Neuron (in vitro differentiated cells): ENCODE results near the gene COX14.

ENCODE experiments used
- H2AFZ ChIP-seq: one replicate; pipeline ENCODE4 v1.6.1; 2013; ENCODE audit warnings: low read depth, mild to moderate bottlenecking, inconsistent platforms, low read length, moderate library complexity
- H3K27me3 ChIP-seq: one replicate; pipeline ENCODE4 v1.6.1; 2013; ENCODE audit warnings: low read length; ENCODE audit not compliant: insufficient read depth
- H3K36me3 ChIP-seq: one replicate; pipeline ENCODE4 v1.6.1; 2013; ENCODE audit warnings: low read length; ENCODE audit not compliant: insufficient read depth
- H3K4me1 ChIP-seq: one replicate; pipeline ENCODE4 v1.6.1; 2013; ENCODE audit warnings: low read length; ENCODE audit not compliant: insufficient read depth
- H3K4me3 ChIP-seq: 2 replicates; pipeline ENCODE4 v1.5.1; 2013; ENCODE audit warnings: mild to moderate bottlenecking, low read length, moderate library complexity
- H3K9me3 ChIP-seq: one replicate; pipeline ENCODE4 v1.6.1; 2013; ENCODE audit warnings: low read length

Gene COX14

GRCh38 chr12:50111693-50112455, at the start of gene COX14:
Gene COX14 (plus strand): TSS chr12:50112236. CDS start chr12:50120044, 7,808 bp downstream.
- peaks cover 4% of the 10 kb centered on the region for H3K36me3 ChIP-seq
- H3K4me3 ChIP-seq, result peak within 1 kb of the TSS; percentile 79
- peak within 1 kb of the TSS; percentile 58 for H2AFZ ChIP-seq
- H3K9me3 ChIP-seq, result no peaks in the 10 kb centered on the region
- H3K4me1 ChIP-seq, result peaks cover 23% of the 10 kb centered on the region
- no peaks in the 10 kb centered on the region for H3K27me3 ChIP-seq

DNA sequence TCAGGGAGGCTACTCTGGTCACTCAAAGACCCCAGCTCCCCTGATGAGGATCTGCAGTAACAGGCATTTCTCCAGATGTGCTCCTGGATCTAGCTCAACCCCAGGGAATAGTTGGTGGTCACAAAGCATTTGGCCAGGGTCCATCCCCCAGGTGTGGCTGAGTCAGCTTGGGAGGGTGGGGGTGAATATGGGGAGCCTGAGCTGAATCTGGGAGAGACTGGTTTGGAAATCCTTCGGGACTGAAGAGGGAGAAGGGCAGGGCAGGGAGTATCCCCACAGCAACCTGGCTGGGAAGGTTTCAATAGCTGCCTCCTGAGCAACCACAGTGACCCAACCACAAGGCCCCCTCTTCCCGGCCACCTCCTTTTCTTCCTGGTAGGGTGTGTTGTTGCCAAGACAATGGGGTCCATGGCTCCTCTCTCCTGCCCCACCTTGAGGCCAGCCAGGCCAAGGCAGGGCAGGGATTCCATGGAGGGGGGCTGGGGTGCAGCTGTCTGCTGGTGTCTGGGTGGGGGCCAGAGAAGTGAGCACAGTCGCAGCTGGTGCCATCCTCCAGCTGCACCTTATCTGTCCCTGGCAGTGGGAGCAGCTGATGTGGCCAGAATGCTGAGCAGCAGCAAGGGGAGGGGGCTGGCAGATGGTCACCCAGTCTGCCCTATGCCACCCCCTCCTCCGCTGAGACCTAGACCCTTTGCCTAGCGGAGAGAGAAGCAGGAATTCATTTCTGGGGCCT, 49.1 kb upstream of the COX14 start:
- H3K4me3 ChIP-seq, result no peak overlapping the region
- H3K27me3 ChIP-seq, result no peaks in the 10 kb centered on the region
- peaks cover 6% of the 10 kb centered on the region for H3K36me3 ChIP-seq

GRCh38 chr12:50065726-50066310, 46.2 kb upstream of the COX14 start:
- Histone ChIP-seq H3K4me3 (no peak overlapping the region), H3K36me3 (no peaks in the 10 kb centered on the region), H3K9me3 (no peaks in the 10 kb centered on the region), H2AFZ (no peak overlapping the region), H3K27me3 (no peaks in the 10 kb centered on the region), H3K4me1 (peaks cover 8% of the 10 kb centered on the region)

More for the DNA sequence above, 49.1 kb upstream of the COX14 start:
- no peaks in the 10 kb centered on the region for H3K9me3 ChIP-seq
- H3K4me1 ChIP-seq, result peaks cover 11% of the 10 kb centered on the region
- no peak overlapping the region for H2AFZ ChIP-seq

DNA sequence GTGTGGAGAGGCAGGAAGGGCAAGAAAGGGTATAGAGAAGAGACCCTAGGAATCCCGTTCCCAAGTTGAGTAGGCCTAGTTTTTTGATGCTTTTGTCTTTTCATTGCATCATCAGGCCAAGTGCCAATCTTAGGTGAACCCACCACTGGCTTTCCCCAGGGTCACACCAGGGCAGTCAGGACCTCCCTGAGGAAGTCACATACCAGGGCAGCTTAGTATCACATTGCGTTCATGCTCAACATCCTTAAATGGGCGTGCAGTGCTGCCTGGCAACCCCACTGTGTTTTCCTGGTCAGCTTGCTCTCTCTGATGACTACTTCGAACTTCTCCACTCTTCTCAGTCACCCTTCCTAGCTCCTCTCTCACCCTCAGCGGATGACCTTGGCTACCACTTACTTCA, 45.6 kb upstream of the COX14 start:
- Histone ChIP-seq H3K4me3 (no peak overlapping the region), H3K36me3 (no peaks in the 10 kb centered on the region), H2AFZ (no peak overlapping the region), H3K27me3 (no peaks in the 10 kb centered on the region), H3K9me3 (no peaks in the 10 kb centered on the region), H3K4me1 (peaks cover 8% of the 10 kb centered on the region)

- no peaks in the 10 kb centered on the region for H3K9me3 ChIP-seq
- no peaks in the 10 kb centered on the region for H3K36me3 ChIP-seq
- no peak overlapping the region for H3K4me3 ChIP-seq
- H3K27me3 ChIP-seq, result no peaks in the 10 kb centered on the region
- H3K4me1 ChIP-seq, result peaks cover 17% of the 10 kb centered on the region
- H2AFZ ChIP-seq, result no peak overlapping the region
Measured at GRCh38 chr12:50069069-50069468, 43.0 kb upstream of the COX14 start.

GRCh38 chr12:50069539-50069938, 42.5 kb upstream of the COX14 start:
- no peak overlapping the region for H2AFZ ChIP-seq
- no peaks in the 10 kb centered on the region for H3K27me3 ChIP-seq
- H3K36me3 ChIP-seq, result no peaks in the 10 kb centered on the region
- no peaks in the 10 kb centered on the region for H3K9me3 ChIP-seq
- no peak overlapping the region for H3K4me3 ChIP-seq
- H3K4me1 ChIP-seq, result peaks cover 17% of the 10 kb centered on the region

DNA sequence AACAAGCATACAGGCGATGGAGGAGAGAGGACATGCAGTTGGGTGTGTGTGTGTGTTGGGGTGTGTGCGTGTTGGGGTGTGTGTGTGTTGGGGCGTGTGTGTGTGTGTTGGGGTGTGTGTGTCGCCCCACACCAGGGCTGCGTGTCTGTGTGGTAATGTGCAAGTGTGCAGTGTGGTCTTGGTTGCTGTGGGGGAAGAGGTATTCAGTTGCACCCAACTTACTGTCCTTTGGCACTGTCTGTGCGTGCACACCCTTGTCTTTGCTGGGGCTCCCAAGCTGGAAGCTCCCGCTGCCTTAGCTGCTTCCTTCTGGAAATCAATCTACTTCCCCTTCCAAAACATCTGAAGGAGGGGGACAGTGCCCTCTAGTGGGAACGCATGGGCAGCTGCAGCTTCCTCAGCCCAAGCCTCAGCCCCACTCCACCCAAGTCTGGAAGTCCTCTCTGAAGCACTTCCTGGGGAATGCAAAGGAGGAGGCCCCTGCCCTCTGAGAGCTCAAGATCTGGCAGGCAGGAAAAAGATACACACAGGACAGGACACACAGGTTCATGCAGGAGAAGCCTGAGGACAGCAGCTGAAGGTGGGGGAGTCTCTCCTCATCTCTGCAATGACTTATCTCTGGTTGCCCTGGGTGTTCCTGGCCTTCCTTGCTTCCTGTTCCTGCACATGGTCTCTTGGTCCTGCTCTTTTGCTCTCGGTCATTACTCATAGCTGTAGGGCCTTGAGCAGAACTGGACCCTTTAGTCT, 41.5 kb upstream of the COX14 start:
- H3K9me3 ChIP-seq, result no peaks in the 10 kb centered on the region
- H3K27me3 ChIP-seq, result no peaks in the 10 kb centered on the region
- H2AFZ ChIP-seq, result no peak overlapping the region
- H3K4me3 ChIP-seq, result no peak overlapping the region
- no peaks in the 10 kb centered on the region for H3K36me3 ChIP-seq
- H3K4me1 ChIP-seq, result peaks cover 19% of the 10 kb centered on the region

GRCh38 chr12:50072198-50072907, 39.7 kb upstream of the COX14 start:
- Histone ChIP-seq H3K4me3 (no peak overlapping the region), H2AFZ (no peak overlapping the region)

DNA sequence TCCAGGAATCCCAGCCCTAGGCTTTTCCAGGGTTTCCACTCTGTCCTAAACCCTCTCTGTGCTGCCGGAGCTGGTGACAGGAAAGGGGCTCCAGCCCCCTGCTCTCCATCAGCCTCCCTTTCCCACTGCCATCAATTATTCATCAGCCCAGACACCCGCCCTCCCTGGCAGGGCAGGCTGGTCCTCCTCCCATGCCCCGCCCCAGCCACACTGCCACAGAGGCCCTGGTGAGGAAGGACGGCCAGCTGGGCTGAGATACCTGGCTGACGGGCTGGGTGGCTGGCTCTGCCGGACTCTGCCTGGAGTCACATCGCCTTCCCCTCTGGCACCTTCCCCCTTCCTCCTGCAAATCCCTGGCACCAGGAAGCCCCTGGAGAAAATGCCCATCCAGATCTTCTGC, 38.8 kb upstream of the COX14 start:
- no peaks in the 10 kb centered on the region for H3K27me3 ChIP-seq
- no peak overlapping the region for H2AFZ ChIP-seq
- H3K36me3 ChIP-seq, result no peaks in the 10 kb centered on the region
- no peaks in the 10 kb centered on the region for H3K9me3 ChIP-seq
- H3K4me3 ChIP-seq, result no peak overlapping the region
- H3K4me1 ChIP-seq, result peaks cover 13% of the 10 kb centered on the region

More at GRCh38 chr12:50072198-50072907, 39.7 kb upstream of the COX14 start:
- Histone ChIP-seq H3K9me3 (no peaks in the 10 kb centered on the region), H3K4me1 (peaks cover 13% of the 10 kb centered on the region), H3K36me3 (no peaks in the 10 kb centered on the region), H3K27me3 (no peaks in the 10 kb centered on the region)

DNA sequence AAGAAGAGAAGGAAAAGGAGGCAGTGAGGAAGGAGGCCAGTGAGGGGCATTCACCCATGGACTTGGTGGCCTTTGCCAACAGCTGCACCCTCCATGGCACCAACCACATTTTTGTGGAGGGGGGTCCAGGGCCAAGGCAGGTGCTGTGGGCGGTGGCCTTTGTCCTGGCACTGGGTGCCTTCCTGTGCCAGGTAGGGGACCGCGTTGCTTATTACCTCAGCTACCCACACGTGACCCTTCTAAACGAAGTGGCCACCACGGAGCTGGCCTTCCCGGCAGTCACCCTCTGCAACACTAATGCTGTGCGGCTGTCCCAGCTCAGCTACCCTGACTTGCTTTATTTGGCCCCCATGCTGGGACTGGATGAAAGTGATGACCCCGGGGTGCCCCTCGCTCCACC, 38.3 kb upstream of the COX14 start:
- no peak overlapping the region for H2AFZ ChIP-seq
- H3K36me3 ChIP-seq, result no peaks in the 10 kb centered on the region
- H3K27me3 ChIP-seq, result no peaks in the 10 kb centered on the region
- H3K4me3 ChIP-seq, result no peak overlapping the region
- peaks cover 13% of the 10 kb centered on the region for H3K4me1 ChIP-seq
- no peaks in the 10 kb centered on the region for H3K9me3 ChIP-seq

DNA sequence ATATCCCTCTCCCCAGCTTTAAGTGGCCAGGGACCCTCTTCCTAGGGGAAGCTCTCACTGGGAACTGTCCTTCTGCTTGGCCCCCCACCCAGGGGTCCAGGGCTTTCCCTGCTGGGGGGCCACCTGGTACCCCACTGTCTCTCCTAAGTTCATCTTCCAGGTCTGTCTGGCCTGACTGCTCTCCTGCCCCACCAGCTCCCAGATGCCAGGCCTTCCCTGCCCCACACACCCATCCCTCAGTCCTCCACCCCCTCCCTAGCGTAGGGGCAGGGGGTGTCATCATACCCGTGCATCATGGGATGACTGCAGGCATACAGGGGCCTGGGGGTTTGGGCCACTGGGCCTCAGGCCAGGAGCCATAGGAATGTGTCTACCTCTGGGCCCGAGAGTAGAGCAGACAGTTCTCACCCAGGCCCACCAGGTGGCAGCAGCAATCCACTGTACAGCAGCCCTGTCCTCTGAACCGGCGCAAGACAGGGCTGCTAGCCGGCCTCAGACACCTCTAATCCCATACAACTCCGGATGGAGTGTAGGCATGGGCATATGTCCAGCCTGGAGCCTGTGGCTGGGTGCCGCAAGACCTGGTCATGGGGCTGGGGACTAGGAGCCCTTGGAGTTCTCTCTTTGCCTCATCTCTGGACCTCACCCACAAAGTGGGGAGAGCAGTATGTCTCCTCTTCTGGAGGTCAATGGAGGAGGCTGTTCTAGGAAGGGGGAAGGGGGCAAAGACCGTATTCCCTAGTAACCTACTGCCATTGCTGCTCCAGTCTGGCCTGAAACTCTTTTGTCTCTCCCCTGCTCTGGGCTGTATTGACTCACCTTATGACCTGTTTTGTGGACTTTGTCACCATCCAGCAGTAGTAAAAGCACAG, 36.9 kb upstream of the COX14 start:
- H3K27me3 ChIP-seq, result no peaks in the 10 kb centered on the region
- H3K4me3 ChIP-seq, result no peak overlapping the region
- H3K4me1 ChIP-seq, result peaks cover 13% of the 10 kb centered on the region
- peak overlapping the region; percentile 4 for H2AFZ ChIP-seq
- no peaks in the 10 kb centered on the region for H3K36me3 ChIP-seq
- no peaks in the 10 kb centered on the region for H3K9me3 ChIP-seq

- Histone ChIP-seq H3K36me3 (no peaks in the 10 kb centered on the region), H2AFZ (no peak overlapping the region), H3K27me3 (no peaks in the 10 kb centered on the region), H3K9me3 (no peaks in the 10 kb centered on the region), H3K4me3 (no peak overlapping the region), H3K4me1 (peaks cover 13% of the 10 kb centered on the region)
Measured at GRCh38 chr12:50075808-50076170, 36.2 kb upstream of the COX14 start.
